ENCODE results near the gene VPS8. TPM values are rescaled to one million over a fixed set of nuclear protein-coding genes. Genes with fewer than 3 reads are reported as not detected.
"Not testable (repeated sequence)": the region's sequence is repeated elsewhere in the genome, so short reads cannot be mapped to it uniquely, and the experiment has no call there.

Gene VPS8
- total RNA-seq, 1 donor from 2014 or later = 16.4 TPM

GRCh38 chr3:184908859-184909258, 96.9 kb downstream of the VPS8 start:
- ATAC-seq (no peak), DNase-seq (ENCODE audit: low spot score) (no peak)

GRCh38 chr3:184910664-184911063, 98.7 kb downstream of the VPS8 start:
- ATAC-seq (no peak), DNase-seq (ENCODE audit: low spot score) (no peak)

GRCh38 chr3:184911570-184911969, 99.6 kb downstream of the VPS8 start:
- ATAC-seq (no peak), DNase-seq (ENCODE audit: low spot score) (no peak)

- DNase-seq (ENCODE audit: low spot score) (no peak), ATAC-seq (no peak)
Observed at GRCh38 chr3:184912163-184912562, 100.2 kb downstream of the VPS8 start.

GRCh38 chr3:184914628-184915027, 102.7 kb downstream of the VPS8 start:
- no peak for ATAC-seq

GRCh38 chr3:184918750-184919149, 106.8 kb downstream of the VPS8 start:
- no peak for DNase-seq (ENCODE audit: low spot score)
- no peak for ATAC-seq

More at GRCh38 chr3:184914628-184915027, 102.7 kb downstream of the VPS8 start:
- no peak for DNase-seq (ENCODE audit: low spot score)

- DNase-seq (ENCODE audit: low spot score) = no peak
- no peak for ATAC-seq
Observed at GRCh38 chr3:184919651-184920050, 107.7 kb downstream of the VPS8 start.

- no peak for ATAC-seq
- no peak for DNase-seq (ENCODE audit: low spot score)
Observed at GRCh38 chr3:184924547-184924946, 112.6 kb downstream of the VPS8 start.

GRCh38 chr3:184927796-184928315, 115.9 kb downstream of the VPS8 start:
- DNase-seq (ENCODE audit: low spot score) (no peak), ATAC-seq (no peak)

- DNase-seq (ENCODE audit: low spot score) = no peak
- ATAC-seq = no peak
Observed at GRCh38 chr3:184932777-184933176, 120.8 kb downstream of the VPS8 start.

- no peak for ATAC-seq
- DNase-seq (ENCODE audit: low spot score) = no peak
Observed at GRCh38 chr3:184937611-184938010, 125.6 kb downstream of the VPS8 start.

- DNase-seq (ENCODE audit: low spot score) (no peak), ATAC-seq (no peak)
Observed at GRCh38 chr3:184941408-184941807, 129.4 kb downstream of the VPS8 start.

GRCh38 chr3:184942735-184943134, 130.8 kb downstream of the VPS8 start:
- DNase-seq (ENCODE audit: low spot score) (no peak), ATAC-seq (no peak)

- DNase-seq (ENCODE audit: low spot score) = no peak
- ATAC-seq = no peak
Observed at GRCh38 chr3:184944241-184944640, 132.3 kb downstream of the VPS8 start.

- no peak for ATAC-seq
Observed at GRCh38 chr3:184945886-184946625, 134.1 kb downstream of the VPS8 start.

GRCh38 chr3:184946917-184947316, 135.0 kb downstream of the VPS8 start:
- no peak for DNase-seq (ENCODE audit: low spot score)
- ATAC-seq = no peak

More at GRCh38 chr3:184945886-184946625, 134.1 kb downstream of the VPS8 start:
- DNase-seq (ENCODE audit: low spot score) = no peak

- ATAC-seq (no peak), DNase-seq (ENCODE audit: low spot score) (no peak)
Observed at GRCh38 chr3:184949251-184949965, 137.4 kb downstream of the VPS8 start.

GRCh38 chr3:184950816-184951215, 138.8 kb downstream of the VPS8 start:
- not testable (repeated sequence) for DNase-seq (ENCODE audit: low spot score); ATAC-seq

GRCh38 chr3:184952671-184953070, 140.7 kb downstream of the VPS8 start:
- ATAC-seq (no peak), DNase-seq (ENCODE audit: low spot score) (no peak)

GRCh38 chr3:184953401-184953800, 141.4 kb downstream of the VPS8 start:
- ATAC-seq (no peak), DNase-seq (ENCODE audit: low spot score) (no peak)

- ATAC-seq (no peak), DNase-seq (ENCODE audit: low spot score) (no peak)
Observed at GRCh38 chr3:184954251-184954650, 142.3 kb downstream of the VPS8 start.

- DNase-seq (ENCODE audit: low spot score); ATAC-seq: not testable (repeated sequence)
Observed at GRCh38 chr3:184954851-184955250, 142.9 kb downstream of the VPS8 start.
